ENCODE measurements around the gene DYSF. TPM values are rescaled to one million over a fixed set of nuclear protein-coding genes. Genes with fewer than 3 reads are reported as not detected.
"Not testable (repeated sequence)": the region's sequence is repeated elsewhere in the genome, so short reads cannot be mapped to it uniquely, and the experiment has no call there.

Gene DYSF
- total RNA-seq, 4 donors from 2014 or later, result 2.6 to 20.7 (median 12.7) TPM

GRCh38 chr2:71428472-71429383, 24.6 kb upstream of the DYSF start:
- H3K4me1 ChIP-seq, result no peaks in the 10 kb centered on the region
- H3K4me3 ChIP-seq, result no peak overlapping the region
- intact Hi-C loops (cut with DNase I; ENCODE audit: low total_unique reads), result no loop called here
- H3K9me3 ChIP-seq, result no peaks in the 10 kb centered on the region
- no peaks in the 10 kb centered on the region for H3K27me3 ChIP-seq
- no peak for DNase-seq
- peaks cover 0 to 2% of the 10 kb centered on the region in 2 donors for H3K36me3 ChIP-seq
- TF ChIP-seq CTCF (IDR thresholded peaks at IDR 0.05) (no peak), POLR2A (IDR thresholded peaks at IDR 0.05) (no peak)
- no peak overlapping the region for H3K27ac ChIP-seq

GRCh38 chr2:71445142-71445541, 8.2 kb upstream of the DYSF start:
- DNase-seq; intact Hi-C loops (cut with DNase I; ENCODE audit: low total_unique reads); H3K27ac ChIP-seq: not testable (repeated sequence)

GRCh38 chr2:71446505-71446904, 6.9 kb upstream of the DYSF start:
- DNase-seq, result no peak
- H3K27me3 ChIP-seq, result no peaks in the 10 kb centered on the region
- H3K4me3 ChIP-seq, result no peak overlapping the region
- intact Hi-C loops (cut with DNase I; ENCODE audit: low total_unique reads), result no loop called here
- H3K9me3 ChIP-seq, result no peaks in the 10 kb centered on the region
- no peaks in the 10 kb centered on the region for H3K36me3 ChIP-seq
- H3K4me1 ChIP-seq, result no peaks in the 10 kb centered on the region
- no peak for TF ChIP-seq CTCF (IDR thresholded peaks at IDR 0.05)
- no peak for TF ChIP-seq POLR2A (IDR thresholded peaks at IDR 0.05)
- no peak overlapping the region for H3K27ac ChIP-seq

More at GRCh38 chr2:71445142-71445541, 8.2 kb upstream of the DYSF start:
- H3K4me3 ChIP-seq, H3K4me1 ChIP-seq, H3K27me3 ChIP-seq, H3K36me3 ChIP-seq, H3K9me3 ChIP-seq: not testable (repeated sequence)

- TF ChIP-seq POLR2A (IDR thresholded peaks at IDR 0.05) (no peak), CTCF (IDR thresholded peaks at IDR 0.05) (no peak)
- Histone ChIP-seq H3K27me3 (peaks cover 0 to 4% of the 10 kb centered on the region in 2 donors), H3K4me3 (no peak overlapping the region), H3K9me3 (no peaks in the 10 kb centered on the region), H3K4me1 (no peaks in the 10 kb centered on the region), H3K36me3 (no peaks in the 10 kb centered on the region), H3K27ac (no peak overlapping the region)
- intact Hi-C loops (cut with DNase I; ENCODE audit: low total_unique reads), result no loop called here
- DNase-seq, result no peak
These were observed 4.0 kb upstream of the DYSF start for GRCh38 chr2:71449343-71449742.

- no peaks in the 10 kb centered on the region for H3K36me3 ChIP-seq
- H3K9me3 ChIP-seq, result no peaks in the 10 kb centered on the region
- DNase-seq, result no peak
- H3K27me3 ChIP-seq, result peaks cover 0 to 4% of the 10 kb centered on the region in 2 donors
- H3K4me3 ChIP-seq, result no peak overlapping the region
- no peak overlapping the region for H3K27ac ChIP-seq
- intact Hi-C loops (cut with DNase I; ENCODE audit: low total_unique reads), result no loop called here
- TF ChIP-seq CTCF (IDR thresholded peaks at IDR 0.05), result no peak
- TF ChIP-seq POLR2A (IDR thresholded peaks at IDR 0.05), result no peak
- H3K4me1 ChIP-seq, result no peaks in the 10 kb centered on the region
These were observed 1.7 kb upstream of the DYSF start for GRCh38 chr2:71451705-71452104.
